Choroid plexus epithelial cell (primary cell): ENCODE results near the gene CAPN9.

Source experiments
- DNase-seq: peaks from one replicate; pipeline ENCODE4 v3.0.0-alpha.2; 2010; ENCODE audit warnings: low read depth
- H3K4me3 ChIP-seq: 2 replicates; pipeline ENCODE4 v1.5.1; 2011; ENCODE audit warnings: low read depth, mild to moderate bottlenecking, control low read depth, low read length, moderate library complexity
- CTCF ChIP-seq: conservative IDR thresholded peaks from 2 replicates; pipeline ENCODE4 v1.5.1; 2011; ENCODE audit warnings: low read depth, mild to moderate bottlenecking, control low read depth, inconsistent platforms, low read length, moderate library complexity

Gene CAPN9

GRCh38 chr1:230824919-230825721 lies 77.9 kb downstream of the CAPN9 start:
- DNase-seq, result peak; percentile 73
- H3K4me3 ChIP-seq, result no peak overlapping the region
- TF ChIP-seq CTCF, result no peak

- TF ChIP-seq CTCF, result no peak
- no peak overlapping the region for H3K4me3 ChIP-seq
- DNase-seq, result no peak
Measured at GRCh38 chr1:230825761-230826160, 78.6 kb downstream of the CAPN9 start.

- H3K4me3 ChIP-seq, result no peak overlapping the region
- TF ChIP-seq CTCF, result no peak
- no peak for DNase-seq
Measured at GRCh38 chr1:230826166-230826875, 79.1 kb downstream of the CAPN9 start.

GRCh38 chr1:230827081-230827681 lies 80.0 kb downstream of the CAPN9 start:
- H3K4me3 ChIP-seq, result no peak overlapping the region
- DNase-seq, result peak; percentile 39
- TF ChIP-seq CTCF, result no peak

- DNase-seq, result no peak
- no peak overlapping the region for H3K4me3 ChIP-seq
- no peak for TF ChIP-seq CTCF
Measured at GRCh38 chr1:230827801-230828200, 80.6 kb downstream of the CAPN9 start.

GRCh38 chr1:230828421-230828820 lies 81.2 kb downstream of the CAPN9 start:
- TF ChIP-seq CTCF, result no peak
- DNase-seq, result no peak
- H3K4me3 ChIP-seq, result no peak overlapping the region
